NCI-H526 (cell line): ENCODE measurements around the gene PBX3.

Source experiments
- DNase-seq, 2 experiments: peaks; one replicate each; lab custom pipeline; 2025; lab: John Stamatoyannopoulos, UW

Gene PBX3

DNA sequence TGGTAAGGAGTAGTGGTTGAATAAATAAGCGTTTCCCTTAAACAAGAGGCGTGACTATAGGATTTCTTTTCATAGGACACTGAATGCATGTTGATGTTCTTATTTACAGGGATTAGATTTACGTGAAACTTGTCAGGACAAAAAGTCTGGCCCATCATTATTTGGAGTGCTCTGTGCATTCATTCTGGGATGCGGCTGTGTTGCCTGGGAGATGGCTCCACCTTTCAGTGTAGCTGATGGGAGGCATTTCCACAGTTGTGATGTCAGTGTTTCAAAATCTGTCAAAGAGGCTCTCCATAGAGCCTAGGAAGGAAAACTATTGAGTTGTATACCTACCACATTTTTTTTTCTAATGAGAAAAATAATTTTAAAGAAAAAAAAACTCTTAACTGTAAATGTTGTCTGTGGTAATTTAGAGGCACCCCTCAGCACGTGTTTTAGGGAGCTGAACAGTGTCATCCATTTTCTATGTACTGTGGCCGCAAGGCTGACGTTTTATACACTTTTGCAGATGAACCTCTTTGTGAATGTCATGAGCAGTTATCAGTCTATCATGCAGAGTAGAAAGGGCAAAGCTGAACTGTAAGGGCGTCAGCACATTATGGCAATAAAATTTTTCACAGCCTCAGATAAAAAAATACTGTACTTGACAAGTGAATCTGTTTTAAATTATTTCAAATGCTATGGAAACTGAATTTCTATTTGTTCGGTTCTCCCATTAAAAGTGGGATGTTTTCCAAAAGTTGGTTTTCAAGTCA is 202.7 kb downstream of the PBX3 start:
- DNase-seq, result no peak

DNA sequence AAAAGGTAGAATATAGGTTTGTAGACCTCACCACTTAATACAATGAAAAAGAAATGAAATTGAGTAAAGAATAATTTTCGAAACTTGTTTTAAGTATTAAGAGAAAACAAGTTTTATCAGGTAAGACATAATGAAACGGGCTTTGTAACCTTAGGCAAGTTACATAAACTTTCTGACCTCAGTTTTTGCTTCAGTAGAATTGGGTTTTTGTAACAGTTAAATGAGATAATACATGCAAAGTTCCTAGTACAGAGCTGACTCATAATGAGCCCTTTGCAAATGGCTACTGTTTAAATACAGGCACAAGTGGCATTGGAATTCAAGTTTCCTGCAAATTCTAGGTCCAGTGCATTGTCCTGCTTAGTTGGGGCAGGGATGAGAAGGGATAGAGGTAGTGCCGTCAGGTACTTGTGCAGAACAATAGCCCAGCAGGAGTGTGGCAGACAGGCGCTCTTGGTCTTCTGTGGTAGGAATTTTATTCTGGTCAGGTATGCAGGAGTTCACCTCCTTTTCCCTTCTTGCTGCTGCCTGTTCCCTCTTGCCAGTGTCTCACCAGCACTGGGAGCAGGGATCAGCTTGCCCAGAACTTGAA is 203.8 kb downstream of the PBX3 start:
- no peak for DNase-seq

DNA sequence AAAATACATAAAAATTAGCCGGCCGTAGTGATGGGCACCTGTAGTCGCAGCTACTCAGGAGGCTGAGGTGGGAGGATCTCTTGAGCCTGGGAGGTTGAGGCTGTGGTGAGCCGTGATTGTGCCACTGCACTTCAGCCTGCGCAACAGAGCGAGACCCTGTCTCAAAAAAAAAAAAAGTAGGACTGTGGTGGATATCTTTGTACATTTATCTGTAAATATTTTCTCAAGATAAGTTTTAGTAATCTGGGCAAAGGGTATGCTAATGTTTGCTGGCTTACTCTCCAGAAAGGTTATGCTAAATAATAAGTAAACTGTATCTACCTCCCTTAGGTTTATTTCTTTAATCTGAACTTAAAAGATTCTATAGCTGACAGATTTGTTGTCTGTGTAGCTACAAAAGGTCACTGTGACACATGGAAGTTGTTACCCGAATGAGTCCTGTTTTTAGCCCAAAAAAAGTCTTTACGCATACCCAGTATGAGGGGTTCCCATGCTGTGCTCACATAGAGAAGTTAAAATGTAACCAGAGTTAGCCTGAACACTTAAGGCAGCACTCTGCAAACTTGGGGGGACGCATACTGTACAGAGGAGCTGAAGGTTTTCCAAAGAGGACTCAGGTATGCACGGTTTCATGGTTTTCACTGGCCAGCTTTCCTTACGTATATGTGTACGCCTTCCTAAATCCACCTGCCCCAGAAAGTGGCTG is 206.3 kb downstream of the PBX3 start:
- DNase-seq, result no peak

DNA sequence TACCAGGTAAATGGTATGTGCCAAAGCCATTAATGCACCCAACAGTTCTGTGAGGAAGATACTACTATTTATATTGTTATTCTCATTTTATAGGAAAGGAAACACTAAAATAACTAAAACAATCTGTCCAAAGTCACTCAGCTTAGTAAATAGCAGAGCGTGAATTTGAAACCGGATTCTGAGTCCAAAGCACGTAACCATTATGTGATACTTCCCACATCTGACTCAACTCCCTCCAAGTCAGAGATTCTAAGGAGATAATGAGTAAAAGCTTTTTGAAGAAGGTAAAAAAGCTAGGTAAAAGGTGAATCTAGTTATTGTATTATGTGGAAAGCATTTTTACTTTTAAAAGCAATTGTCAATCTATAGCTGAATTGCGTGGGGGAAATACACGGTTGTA is 208.9 kb downstream of the PBX3 start:
- DNase-seq, result no peak

DNA sequence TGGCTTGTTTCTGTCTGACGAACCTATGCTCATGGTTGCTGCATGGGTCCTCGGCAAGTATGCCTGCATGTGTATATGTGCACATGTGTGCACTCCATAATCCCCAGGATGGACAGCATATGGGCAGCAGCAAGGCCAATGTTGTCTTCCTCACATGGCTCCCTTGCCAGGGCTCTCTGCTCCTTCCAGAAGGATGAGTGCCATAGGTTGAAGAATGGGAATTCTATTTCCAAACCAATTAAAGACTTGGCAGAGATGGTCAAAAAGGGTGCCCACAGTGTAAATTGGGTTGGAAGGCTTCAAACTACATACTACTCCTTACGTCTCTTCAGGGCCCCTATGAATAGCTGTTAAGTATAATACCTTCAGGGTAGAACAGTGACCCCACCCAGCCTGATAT is 212.1 kb downstream of the PBX3 start:
- DNase-seq, result no peak

DNA sequence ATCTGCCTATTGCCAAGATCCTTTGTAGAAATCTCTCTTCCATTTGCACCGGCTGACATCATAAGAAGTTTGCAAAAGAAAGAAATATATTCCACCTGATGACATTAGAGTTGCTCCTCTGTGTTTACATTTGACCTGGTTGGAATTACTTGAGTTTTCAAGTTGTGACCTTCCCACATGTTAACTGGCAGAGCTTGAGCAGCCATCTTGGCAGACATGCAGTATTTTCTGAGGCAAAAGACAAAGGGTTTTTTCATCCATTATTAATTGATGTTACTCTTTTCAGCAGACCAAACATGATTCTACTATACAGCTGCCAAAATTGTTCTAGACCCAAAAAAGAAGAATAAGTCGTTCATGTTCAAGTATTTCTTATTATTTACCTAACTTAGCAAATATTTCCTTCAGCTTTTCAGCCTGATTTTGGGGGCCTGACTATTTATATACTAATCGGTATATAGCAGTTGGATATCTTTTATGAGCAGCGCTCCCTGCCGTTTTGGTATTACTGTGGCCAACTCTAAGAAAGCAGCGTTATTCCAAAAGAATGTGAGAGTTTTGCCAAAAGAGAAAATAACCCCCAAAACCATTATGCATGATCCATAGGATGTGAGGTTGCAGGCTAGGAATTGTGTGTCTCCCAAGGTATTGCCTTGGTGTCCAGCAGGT is 212.9 kb downstream of the PBX3 start:
- no peak for DNase-seq

DNA sequence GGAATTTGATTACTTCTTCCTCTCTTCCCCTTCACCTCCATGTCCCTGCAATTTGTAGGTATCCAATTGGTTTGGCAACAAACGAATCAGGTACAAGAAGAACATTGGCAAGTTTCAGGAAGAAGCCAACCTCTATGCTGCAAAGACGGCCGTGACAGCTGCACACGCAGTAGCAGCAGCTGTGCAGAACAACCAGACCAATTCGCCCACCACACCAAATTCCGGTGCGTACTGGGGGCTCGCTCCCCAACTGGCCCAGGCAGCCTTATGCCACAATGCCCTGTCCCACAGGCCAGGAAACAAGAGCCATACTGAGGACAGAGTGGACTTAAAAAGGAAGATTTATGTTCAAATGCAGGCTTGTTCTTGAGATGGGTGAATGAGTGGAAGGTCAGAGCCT is 213.5 kb downstream of the PBX3 start:
- DNase-seq, result no peak

DNA sequence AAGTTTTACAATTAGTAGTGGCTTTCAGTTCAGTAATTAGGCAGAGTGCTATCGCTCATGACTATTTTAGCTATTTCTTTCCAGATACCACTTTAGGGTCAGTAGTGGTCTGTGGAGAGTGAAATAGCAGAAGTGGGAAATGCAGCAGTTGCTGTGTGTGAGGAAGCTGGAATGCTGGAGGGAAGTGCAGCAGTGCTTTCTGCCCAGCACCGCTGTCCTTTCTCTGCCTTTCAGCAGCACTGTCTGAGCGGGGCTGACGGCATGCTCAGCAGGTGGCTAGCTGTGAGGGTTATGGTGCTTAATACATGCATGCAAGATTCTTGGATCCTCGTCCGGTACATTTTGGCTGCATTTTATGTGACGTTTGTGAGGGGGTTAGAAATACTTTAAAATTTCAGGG is 213.9 kb downstream of the PBX3 start:
- no peak for DNase-seq

DNA sequence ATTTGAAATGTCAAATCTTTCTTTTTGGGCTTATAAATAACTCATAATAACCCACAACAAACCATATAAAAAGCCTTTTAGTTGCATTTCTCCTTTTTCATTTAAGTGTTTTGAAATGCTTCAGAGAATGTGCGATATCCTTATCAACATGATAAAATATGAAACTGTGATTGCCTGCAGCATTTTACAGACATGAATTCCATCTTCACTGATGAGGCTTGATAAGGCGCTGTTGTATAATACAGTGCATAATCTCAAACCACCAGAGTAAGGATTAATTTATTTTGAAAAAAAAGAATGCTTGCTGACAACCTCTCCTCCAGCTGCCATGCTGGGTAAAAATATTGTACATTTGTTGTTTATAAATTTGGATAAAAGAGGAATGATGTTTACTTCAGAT is 216.8 kb downstream of the PBX3 start:
- no peak for DNase-seq

DNA sequence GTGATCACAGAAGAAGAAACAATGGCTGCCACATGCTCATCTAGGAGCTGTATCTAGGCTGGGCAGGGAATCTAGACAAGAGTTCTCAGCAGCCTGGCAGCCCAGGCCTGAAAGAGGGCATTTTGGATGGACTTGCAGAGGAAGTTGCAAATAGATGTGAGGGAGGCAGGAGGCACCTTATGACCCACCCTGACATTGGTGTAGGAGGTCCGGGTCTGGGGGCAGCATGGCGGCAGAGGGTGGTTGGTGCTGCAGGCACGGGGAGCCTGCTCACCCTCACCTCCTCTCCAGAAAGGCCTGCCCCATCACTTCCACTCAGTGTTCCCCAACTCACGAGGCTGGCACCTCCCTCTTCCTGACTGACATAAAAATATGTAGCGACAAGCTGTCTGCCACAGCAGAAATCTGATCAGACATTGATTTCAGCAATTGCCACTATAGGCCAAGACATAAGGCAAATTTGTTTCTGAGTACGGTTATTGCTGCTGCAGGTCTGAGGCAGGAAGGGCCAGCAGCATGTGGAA is 217.6 kb downstream of the PBX3 start:
- no peak for DNase-seq

DNA sequence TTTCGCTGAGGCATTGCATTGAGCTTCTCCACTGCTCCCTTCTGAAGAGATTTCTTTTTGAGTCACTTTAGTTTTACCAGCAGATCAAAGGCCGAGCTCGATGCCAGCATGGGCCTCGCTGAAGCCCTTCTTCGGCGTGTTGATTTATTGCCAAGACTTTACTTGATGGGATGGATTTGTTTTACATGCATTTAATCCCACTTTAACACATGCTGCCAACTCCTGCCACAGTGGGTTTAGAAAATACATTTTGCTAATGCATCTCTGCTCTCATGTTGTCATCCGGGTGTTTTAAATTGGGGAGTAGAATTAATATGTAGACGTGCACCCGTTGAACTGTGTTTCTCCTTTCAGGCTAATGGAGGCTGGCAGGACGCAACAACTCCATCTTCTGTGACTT is 218.3 kb downstream of the PBX3 start:
- no peak for DNase-seq

DNA sequence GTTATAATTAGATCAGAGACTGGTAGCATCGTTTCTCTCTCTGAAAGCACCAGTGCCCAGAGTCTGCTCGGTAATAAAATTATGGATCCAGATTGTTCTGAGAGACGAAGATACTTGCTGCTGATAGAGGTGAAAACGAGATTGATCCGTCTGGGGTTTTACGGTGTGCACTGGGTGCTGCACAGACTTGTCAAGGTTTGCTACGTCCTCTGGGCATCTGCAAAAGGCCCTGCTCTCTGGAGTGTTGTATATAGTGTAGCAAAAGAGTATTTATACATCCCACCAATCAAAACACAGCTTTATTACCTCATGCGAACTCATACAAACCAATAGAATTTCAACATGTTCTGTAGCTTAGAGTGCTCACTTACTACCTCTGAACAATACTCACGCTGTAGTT is 219.3 kb downstream of the PBX3 start:
- no peak for DNase-seq

DNA sequence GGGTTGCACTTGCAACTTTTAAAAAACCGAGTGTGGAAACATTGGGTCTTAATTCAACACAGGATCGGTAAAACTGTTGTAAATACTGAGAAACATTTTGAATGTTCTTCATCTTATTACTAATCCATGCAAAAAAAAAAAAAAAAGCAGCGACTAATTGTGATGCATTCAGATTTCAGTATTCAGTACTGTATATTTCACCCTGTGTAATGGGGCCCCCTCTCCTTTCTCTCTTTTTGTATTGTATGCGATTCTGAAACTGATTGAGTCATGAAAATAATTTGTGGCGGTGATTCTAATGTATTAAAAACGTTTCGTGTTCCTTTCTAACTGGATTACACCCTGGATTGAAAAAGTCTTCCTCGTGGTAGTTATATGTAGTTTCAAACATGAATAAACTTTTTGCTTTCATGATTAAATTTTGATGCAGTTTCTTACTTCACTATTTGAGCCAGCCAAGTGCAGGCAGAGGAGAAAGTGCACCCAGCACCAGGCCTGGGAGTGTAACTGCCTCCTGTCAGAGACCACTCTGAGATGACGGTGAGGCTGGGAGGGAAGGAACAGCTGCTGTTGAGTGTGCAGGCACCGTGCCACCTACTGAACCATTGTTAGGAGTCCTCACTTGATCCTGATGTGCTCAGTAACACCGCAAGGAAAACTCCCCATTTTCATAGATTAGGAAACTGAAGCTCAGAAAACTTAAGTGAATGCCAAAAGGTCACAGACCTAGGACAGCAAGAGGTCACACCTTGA is 220.0 kb downstream of the PBX3 start:
- no peak for DNase-seq

DNA sequence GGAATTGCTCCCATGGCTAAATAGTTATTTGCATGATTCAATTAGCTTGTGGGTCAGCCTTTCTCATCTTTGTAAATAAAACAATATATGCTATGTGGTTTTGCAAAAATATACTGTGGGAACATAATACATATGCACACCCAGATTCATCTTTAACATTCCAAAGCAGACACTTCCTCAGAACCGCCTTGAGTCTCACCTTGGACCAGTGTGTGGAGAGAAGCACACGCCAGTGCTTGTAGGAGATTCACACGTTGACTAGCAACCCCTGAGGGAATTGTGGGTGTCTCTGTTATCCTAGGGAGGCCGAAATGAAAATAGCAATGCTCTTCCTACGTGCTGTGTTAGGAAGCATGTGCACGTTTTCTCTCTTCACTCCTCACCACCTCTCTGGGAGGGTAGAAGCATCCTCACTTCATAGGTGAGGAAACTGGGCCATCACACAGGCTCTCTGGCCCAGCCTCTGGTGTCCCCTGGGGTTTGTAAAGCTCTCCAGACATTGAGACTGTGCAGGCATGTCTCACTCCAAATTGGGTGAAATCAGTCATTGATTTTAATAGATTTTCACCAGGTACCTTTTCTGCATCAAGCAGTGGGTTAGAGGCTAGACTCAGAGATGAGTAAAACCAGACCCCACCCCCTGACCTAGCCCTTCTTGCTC is 221.7 kb downstream of the PBX3 start:
- peak; percentile 13 to 18 for DNase-seq

DNA sequence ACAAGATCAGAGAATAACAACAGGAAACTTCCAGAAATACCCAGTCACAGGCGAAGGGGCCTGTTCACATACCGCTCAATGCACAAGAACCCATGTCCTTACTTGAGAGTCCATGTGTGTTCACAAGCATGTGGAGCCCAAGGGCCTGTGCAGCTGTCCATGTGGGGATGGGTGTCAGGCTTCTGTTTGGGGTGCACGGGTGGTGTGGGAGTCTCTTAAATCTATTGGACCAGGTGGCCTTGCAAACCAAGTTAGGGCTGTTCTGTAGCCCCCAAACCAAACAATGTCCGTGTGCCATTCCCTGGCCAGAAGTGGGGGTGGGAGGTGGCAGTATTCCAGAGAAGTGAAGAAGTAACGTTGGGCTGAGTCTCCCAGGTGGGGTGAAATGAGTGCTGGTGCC is 222.3 kb downstream of the PBX3 start:
- DNase-seq, result no peak

DNA sequence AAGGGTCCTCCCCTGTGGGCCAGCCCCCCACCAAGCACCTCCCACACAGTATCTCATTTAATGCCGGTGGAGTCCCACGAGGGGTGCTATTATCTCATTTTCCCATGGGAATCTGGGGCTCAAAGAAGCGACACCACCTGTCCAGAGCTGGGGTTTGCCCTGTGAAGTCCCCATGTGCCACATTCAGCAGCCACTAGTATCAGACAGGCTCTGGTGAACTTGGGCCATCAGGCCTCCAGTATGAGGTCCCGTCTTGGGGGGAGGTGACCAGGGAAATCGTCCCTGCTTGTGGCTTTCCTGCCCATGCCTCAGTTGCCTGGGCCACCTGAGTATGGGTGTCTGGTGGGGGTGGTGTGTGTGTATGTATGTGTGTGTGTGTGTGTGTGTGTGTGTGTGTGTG is 222.7 kb downstream of the PBX3 start:
- no peak for DNase-seq

DNA sequence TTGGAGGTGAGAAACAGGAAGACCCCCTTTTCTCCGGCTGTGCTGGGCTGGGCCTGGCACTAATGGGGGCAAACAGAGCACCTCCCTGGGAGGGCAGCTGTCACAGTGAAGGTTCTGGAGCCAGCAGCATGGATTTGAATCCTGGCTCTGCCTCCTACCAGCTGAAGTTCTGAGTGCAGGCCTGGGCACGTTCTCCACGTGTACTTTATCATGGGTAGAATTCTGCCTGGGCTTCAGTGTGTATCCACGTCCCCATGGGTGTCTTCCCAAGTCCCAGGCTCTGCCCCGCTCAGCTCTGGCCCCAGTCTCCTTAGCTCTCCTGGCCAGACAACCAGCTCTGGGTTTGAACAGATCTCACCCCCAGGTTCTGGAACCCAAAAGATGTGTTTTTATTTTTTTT is 223.2 kb downstream of the PBX3 start:
- DNase-seq, result peak in 1 of 2 experiments; percentile 9

DNA sequence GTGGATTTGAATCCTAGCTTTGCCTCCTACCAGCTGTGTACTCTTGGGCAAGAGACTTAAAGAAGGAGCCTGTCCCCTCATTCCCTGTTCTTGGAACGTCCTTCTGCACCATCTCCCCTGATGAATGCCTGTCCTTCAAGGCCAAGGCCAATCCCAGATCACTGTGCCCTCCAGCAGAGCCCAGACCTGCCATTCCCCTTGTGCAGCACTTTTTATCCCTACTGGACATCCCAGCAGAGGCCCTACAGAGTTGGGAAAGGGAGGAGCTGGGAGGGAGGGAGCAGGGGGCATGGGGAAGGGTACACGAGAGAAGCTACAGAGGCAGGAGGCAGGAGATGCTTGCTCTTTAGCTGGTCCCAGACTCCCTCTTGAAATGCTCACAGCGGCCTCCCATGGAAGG is 223.9 kb downstream of the PBX3 start:
- no peak for DNase-seq

DNA sequence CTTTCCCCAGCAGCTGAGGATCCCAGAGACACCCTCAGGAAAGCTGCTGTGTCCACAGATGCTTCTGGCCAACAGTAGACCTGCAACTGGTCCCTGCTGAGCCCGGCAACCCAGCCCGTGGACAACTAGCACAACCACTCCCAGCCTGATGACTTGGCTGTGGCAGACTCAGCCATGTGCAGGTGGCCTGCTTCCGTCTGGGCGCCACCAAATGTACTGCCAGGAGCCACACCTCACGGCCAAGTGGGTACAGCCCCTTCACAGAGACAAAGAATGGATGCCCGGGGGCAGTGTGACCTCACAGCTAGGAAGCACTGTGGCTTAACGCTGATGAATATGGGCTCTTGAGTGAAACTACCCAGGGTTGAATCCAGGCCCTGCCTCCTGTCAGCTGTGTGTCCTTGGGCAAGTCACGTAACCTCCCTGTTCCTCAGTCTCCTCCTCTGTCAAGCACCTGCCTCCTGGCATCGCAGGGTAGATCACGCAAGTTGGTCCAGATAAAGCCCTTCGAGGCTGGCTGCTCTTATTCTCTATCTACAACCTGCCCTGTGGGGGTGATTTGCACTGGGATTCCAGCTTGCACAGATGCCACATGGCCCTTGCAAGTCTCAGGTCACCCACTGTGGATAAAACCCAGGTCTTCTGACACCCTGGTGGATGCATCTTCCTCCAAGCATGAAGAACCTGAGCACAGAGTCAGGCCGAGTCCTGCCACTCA is 225.0 kb downstream of the PBX3 start:
- DNase-seq, result peak in 1 of 2 experiments; percentile 12

DNA sequence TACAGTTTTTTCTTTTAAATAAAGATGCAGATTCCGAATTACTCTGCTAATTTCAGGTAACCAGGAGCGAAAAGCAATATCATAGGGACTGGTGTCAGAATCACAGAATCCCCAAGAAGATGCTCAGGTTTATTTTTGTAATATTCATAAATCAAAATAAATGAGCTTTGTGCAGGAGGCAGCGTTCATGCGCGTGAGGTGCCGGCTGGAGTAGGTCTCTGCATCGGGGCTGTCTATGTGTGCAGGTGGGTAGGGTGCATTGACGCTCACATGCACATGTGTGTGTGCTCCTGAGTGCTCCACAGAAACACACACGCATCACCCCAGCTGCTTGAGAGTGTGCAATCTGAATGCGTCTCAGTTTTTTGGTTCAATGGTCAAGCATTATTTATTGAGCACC is 226.4 kb downstream of the PBX3 start:
- DNase-seq, result no peak

DNA sequence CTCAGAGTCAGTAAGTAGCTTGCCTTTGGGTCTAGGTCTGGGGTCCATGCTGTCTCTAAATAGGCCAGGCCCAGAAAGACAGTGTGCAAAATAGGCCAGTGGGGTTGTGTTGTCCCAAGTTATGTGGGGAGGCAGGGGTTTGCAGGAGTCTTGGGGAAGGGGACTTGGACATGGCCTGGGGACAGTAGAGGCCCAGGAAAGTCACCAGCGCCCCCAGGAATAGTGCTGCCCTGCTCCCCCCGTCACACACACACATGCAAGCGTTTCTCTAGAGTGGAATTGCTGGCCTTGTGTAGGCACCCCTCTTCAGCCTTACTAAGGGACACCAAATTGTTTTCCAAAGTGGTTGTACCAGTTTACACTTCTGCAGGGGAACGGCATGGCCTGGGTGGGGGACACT is 227.5 kb downstream of the PBX3 start:
- no peak for DNase-seq
